GM23338 (cell line): ENCODE results near the gene BCOR. TPM values are rescaled to one million over a fixed set of nuclear protein-coding genes. Genes with fewer than 3 reads are reported as not detected.

Source experiments
- ATAC-seq: fragments of 200-7000 bp; cut with Tn5 transposase; 3 replicates; pipeline ENCODE4 v1.9.1; 2020
- DNase-seq: peaks from one replicate; pipeline ENCODE4 v3.0.0-alpha.2; 2015; ENCODE audit warnings: low spot score
- H2AFZ ChIP-seq: fragments of 200-600 bp; sonication (generic); 2 replicates; pipeline ENCODE4 v1.8.0; 2016; ENCODE audit warnings: antibody characterized with exemption, mild to moderate bottlenecking, moderate library complexity
- H3F3A ChIP-seq: fragments of 200-600 bp; sonication (generic); replicated peaks from 2 replicates; pipeline ENCODE4 v1.8.0; 2017; ENCODE audit warnings: antibody characterized with exemption, mixed run types, low read depth
- H3K27ac ChIP-seq: fragments of 200-600 bp; sonication (generic); 2 replicates; pipeline ENCODE4 v1.6.1; 2016; ENCODE audit warnings: low read depth
- H3K27me3 ChIP-seq: fragments of 200-600 bp; sonication (generic); 2 replicates; pipeline ENCODE4 v1.8.0; 2016; ENCODE audit warnings: mild to moderate bottlenecking, mixed run types, moderate library complexity; ENCODE audit not compliant: insufficient read depth
- H3K36me3 ChIP-seq: fragments of 200-600 bp; sonication (generic); 2 replicates; pipeline ENCODE4 v1.8.0; 2016; ENCODE audit warnings: mild to moderate bottlenecking; ENCODE audit not compliant: insufficient read depth
- H3K4me1 ChIP-seq: fragments of 200-600 bp; sonication (generic); 2 replicates; pipeline ENCODE4 v1.8.0; 2016; ENCODE audit warnings: mild to moderate bottlenecking, moderate library complexity; ENCODE audit not compliant: insufficient read depth
- H3K4me2 ChIP-seq: fragments of 200-600 bp; sonication (generic); 2 replicates; pipeline ENCODE4 v1.7.1; 2017; ENCODE audit warnings: mixed run types
- H3K4me3 ChIP-seq: fragments of 200-600 bp; sonication (generic); 2 replicates; pipeline ENCODE4 v1.6.1; 2016; ENCODE audit warnings: mixed run types
- H3K79me2 ChIP-seq: fragments of 200-600 bp; sonication (generic); replicated peaks from 2 replicates; pipeline ENCODE4 v1.8.0; 2017; ENCODE audit warnings: mild to moderate bottlenecking; ENCODE audit not compliant: insufficient read depth
- H3K9me2 ChIP-seq: fragments of 200-600 bp; sonication (generic); 2 replicates; pipeline ENCODE4 v1.8.0; 2017; ENCODE audit not compliant: insufficient read depth
- H4K20me1 ChIP-seq: fragments of 200-600 bp; sonication (generic); replicated peaks from 2 replicates; pipeline ENCODE4 v1.8.0; 2017; ENCODE audit warnings: mild to moderate bottlenecking; ENCODE audit not compliant: insufficient read depth
- H3K27ac Mint-ChIP-seq: 2 replicates; pipeline ENCODE4 v1.8.0; 2020; ENCODE audit warnings: inconsistent platforms, mild to moderate bottlenecking, moderate library complexity, mixed read lengths
- H3K27me3 Mint-ChIP-seq: 3 replicates; pipeline ENCODE4 v1.8.0; 2022; ENCODE audit warnings: low read depth, mild to moderate bottlenecking, moderate library complexity, mixed read lengths, inconsistent platforms; ENCODE audit not compliant: insufficient read depth, poor library complexity
- H3K36me3 Mint-ChIP-seq: 3 replicates; pipeline ENCODE4 v1.8.0; 2021; ENCODE audit warnings: low read depth, mild to moderate bottlenecking, inconsistent platforms, moderate library complexity, mixed read lengths
- H3K4me1 Mint-ChIP-seq: 3 replicates; pipeline ENCODE4 v1.8.0; 2020; ENCODE audit warnings: mild to moderate bottlenecking, inconsistent platforms, mixed read lengths
- H3K4me3 Mint-ChIP-seq: 3 replicates; pipeline ENCODE4 v1.8.0; 2021; ENCODE audit warnings: moderate library complexity, mild to moderate bottlenecking, inconsistent platforms, mixed read lengths
- H3K9me3 Mint-ChIP-seq: 3 replicates; pipeline ENCODE4 v1.8.0; 2020; ENCODE audit warnings: moderate library complexity, mild to moderate bottlenecking, inconsistent platforms, mixed read lengths
- EZH2 ChIP-seq: fragments of 200-600 bp; sonication (generic); IDR thresholded peaks from one replicate; pipeline ENCODE4 v1.8.0; 2017; ENCODE audit warnings: antibody characterized with exemption, mild to moderate bottlenecking, low read depth; ENCODE audit not compliant: unreplicated experiment
- EZH2phosphoT487 ChIP-seq: fragments of 200-600 bp; sonication (generic); IDR thresholded peaks from one replicate; pipeline ENCODE4 v1.8.1; 2018; ENCODE audit warnings: antibody characterized with exemption; ENCODE audit not compliant: unreplicated experiment
- NANOG ChIP-seq: IDR thresholded peaks from 2 replicates; pipeline ENCODE4 v1.6.1; 2016; ENCODE audit warnings: antibody characterized with exemption, borderline replicate concordance
- STAT1 ChIP-seq: IDR thresholded peaks from one replicate; pipeline ENCODE4 v1.6.1; 2016; ENCODE audit warnings: antibody characterized with exemption; ENCODE audit not compliant: unreplicated experiment
- ZNF114 ChIP-seq: fragments of 250-450 bp; sonication (Bioruptor Pico); IDR thresholded peaks from 2 replicates; pipeline ENCODE4 v1.5.0; 2020; ENCODE audit warnings: mild to moderate bottlenecking, moderate library complexity
- ZNF331 ChIP-seq: fragments of 250-450 bp; sonication (Bioruptor Pico); IDR thresholded peaks from 2 replicates; pipeline ENCODE4 v1.5.0; 2020; ENCODE audit warnings: low read depth, mild to moderate bottlenecking, moderate library complexity
- polyA plus RNA-seq: library from polyadenylated mRNA; unstranded; fragments of >200 nt; fragmentation: Nextera tagmentation; extraction: Ambion mirVana; gene quantifications from 2 replicates; pipeline ENCODE4 v1.2.1, GENCODE V29; 2016
- total RNA-seq: library from RNA; depleted of rRNA; stranded (reverse); fragments of >200 nt; shearing (Covaris generic); gene quantifications from 2 replicates; pipeline ENCODE4 v1.2.3, GENCODE V29; 2014
- TF ChIP-seq, protein P1 (sequence below): fragments of 250-450 bp; sonication (Bioruptor Pico); IDR thresholded peaks from 2 replicates; pipeline ENCODE4 v1.5.0; 2020; ENCODE audit warnings: mild to moderate bottlenecking, moderate library complexity
- TF ChIP-seq, protein P2 (sequence below): IDR thresholded peaks from 2 replicates; pipeline ENCODE4 v1.6.1; 2016; ENCODE audit warnings: antibody characterized with exemption

Gene BCOR
- total and polyA plus RNA-seq, 2 experiments from 2014 or later, result 25.5 to 60.8 TPM

DNA sequence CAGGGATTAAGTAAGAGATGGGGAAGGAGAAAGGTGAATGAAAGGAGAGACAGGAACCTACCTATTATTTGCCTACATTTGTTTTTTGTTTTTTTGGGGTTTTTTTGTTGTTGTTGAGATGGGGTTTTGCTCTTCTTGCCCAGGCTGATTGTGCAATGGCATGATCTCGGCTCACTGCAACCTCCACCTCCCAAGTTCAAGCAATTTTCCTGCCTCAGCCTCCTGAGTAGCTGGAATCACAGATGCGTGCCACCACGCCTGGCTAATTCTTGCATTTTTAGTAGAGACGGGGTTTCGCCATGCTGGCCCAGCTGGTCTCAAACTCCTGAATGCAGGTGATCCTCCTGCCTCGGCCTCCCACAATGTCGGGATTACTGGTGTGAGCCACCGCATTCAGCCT, 57.9 kb downstream of the BCOR start (continued):
- TF ChIP-seq, protein P1, sequence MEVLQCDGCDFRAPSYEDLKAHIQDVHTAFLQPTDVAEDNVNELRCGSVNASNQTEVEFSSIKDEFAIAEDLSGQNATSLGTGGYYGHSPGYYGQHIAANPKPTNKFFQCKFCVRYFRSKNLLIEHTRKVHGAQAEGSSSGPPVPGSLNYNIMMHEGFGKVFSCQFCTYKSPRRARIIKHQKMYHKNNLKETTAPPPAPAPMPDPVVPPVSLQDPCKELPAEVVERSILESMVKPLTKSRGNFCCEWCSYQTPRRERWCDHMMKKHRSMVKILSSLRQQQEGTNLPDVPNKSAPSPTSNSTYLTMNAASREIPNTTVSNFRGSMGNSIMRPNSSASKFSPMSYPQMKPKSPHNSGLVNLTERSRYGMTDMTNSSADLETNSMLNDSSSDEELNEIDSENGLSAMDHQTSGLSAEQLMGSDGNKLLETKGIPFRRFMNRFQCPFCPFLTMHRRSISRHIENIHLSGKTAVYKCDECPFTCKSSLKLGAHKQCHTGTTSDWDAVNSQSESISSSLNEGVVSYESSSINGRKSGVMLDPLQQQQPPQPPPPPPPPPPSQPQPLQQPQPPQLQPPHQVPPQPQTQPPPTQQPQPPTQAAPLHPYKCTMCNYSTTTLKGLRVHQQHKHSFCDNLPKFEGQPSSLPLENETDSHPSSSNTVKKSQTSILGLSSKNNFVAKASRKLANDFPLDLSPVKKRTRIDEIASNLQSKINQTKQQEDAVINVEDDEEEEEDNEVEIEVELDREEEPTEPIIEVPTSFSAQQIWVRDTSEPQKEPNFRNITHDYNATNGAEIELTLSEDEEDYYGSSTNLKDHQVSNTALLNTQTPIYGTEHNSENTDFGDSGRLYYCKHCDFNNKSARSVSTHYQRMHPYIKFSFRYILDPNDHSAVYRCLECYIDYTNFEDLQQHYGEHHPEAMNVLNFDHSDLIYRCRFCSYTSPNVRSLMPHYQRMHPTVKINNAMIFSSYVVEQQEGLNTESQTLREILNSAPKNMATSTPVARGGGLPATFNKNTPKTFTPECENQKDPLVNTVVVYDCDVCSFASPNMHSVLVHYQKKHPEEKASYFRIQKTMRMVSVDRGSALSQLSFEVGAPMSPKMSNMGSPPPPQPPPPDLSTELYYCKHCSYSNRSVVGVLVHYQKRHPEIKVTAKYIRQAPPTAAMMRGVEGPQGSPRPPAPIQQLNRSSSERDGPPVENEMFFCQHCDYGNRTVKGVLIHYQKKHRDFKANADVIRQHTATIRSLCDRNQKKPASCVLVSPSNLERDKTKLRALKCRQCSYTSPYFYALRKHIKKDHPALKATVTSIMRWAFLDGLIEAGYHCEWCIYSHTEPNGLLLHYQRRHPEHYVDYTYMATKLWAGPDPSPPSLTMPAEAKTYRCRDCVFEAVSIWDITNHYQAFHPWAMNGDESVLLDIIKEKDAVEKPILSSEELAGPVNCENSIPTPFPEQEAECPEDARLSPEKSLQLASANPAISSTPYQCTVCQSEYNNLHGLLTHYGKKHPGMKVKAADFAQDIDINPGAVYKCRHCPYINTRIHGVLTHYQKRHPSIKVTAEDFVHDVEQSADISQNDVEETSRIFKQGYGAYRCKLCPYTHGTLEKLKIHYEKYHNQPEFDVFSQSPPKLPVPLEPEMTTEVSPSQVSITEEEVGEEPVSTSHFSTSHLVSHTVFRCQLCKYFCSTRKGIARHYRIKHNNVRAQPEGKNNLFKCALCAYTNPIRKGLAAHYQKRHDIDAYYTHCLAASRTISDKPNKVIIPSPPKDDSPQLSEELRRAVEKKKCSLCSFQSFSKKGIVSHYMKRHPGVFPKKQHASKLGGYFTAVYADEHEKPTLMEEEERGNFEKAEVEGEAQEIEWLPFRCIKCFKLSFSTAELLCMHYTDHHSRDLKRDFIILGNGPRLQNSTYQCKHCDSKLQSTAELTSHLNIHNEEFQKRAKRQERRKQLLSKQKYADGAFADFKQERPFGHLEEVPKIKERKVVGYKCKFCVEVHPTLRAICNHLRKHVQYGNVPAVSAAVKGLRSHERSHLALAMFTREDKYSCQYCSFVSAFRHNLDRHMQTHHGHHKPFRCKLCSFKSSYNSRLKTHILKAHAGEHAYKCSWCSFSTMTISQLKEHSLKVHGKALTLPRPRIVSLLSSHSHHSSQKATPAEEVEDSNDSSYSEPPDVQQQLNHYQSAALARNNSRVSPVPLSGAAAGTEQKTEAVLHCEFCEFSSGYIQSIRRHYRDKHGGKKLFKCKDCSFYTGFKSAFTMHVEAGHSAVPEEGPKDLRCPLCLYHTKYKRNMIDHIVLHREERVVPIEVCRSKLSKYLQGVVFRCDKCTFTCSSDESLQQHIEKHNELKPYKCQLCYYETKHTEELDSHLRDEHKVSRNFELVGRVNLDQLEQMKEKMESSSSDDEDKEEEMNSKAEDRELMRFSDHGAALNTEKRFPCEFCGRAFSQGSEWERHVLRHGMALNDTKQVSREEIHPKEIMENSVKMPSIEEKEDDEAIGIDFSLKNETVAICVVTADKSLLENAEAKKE (CRISPR knock-in tag), result no peak
- no peak for TF ChIP-seq ZNF114 (CRISPR knock-in tag)
- TF ChIP-seq EZH2phosphoT487, result no peak

DNA sequence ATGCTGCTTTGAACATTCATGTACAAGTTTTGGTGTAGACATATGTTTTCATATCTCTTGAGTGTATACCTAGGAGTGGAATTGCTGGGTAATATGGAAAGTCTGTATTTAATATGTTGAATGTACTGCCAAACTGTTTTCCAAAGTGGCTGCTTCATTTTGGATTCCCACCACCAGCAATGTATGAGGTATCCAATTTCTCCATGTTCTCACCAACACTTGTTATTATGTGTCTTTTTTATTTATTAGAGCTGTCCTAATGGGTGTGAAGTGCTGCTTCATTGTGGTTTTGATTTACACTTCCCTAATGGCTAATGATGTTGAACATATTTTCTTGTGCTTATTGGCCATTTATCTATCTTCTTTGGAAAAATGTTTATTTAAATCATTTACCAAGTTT, 60.4 kb downstream of the BCOR start:
- no peak overlapping the region for H3K27ac ChIP-seq
- no peaks in the 10 kb centered on the region for H3K9me2 ChIP-seq
- H3K4me1 Mint-ChIP-seq, result peaks cover 9% of the 10 kb centered on the region; the same call in 2 of the 3 replicates
- no peak overlapping the region for H3K27ac Mint-ChIP-seq
- no peak overlapping the region for H3K4me3 Mint-ChIP-seq
- no peaks in the 10 kb centered on the region for H3K79me2 ChIP-seq
- no peaks in the 10 kb centered on the region for H3K27me3 ChIP-seq
- H3K4me2 ChIP-seq, result no peak overlapping the region
- no peak overlapping the region for H2AFZ ChIP-seq
- no peak overlapping the region for H3K4me3 ChIP-seq
- no peaks in the 10 kb centered on the region for H3K36me3 ChIP-seq
- H3K27me3 Mint-ChIP-seq, result peaks cover 5% of the 10 kb centered on the region
- no peaks in the 10 kb centered on the region for H3K9me3 Mint-ChIP-seq
- DNase-seq, result no peak
- no peak for ATAC-seq
- no peaks in the 10 kb centered on the region for H4K20me1 ChIP-seq
- no peaks in the 10 kb centered on the region for H3F3A ChIP-seq
- H3K36me3 Mint-ChIP-seq, result no peaks in the 10 kb centered on the region
- H3K4me1 ChIP-seq, result no peaks in the 10 kb centered on the region
- TF ChIP-seq NANOG (no peak), EZH2 (no peak), ZNF331 (no peak), EZH2phosphoT487 (no peak), STAT1 (no peak)
- TF ChIP-seq, protein P1 (CRISPR knock-in tag), result no peak
- TF ChIP-seq, protein P2, sequence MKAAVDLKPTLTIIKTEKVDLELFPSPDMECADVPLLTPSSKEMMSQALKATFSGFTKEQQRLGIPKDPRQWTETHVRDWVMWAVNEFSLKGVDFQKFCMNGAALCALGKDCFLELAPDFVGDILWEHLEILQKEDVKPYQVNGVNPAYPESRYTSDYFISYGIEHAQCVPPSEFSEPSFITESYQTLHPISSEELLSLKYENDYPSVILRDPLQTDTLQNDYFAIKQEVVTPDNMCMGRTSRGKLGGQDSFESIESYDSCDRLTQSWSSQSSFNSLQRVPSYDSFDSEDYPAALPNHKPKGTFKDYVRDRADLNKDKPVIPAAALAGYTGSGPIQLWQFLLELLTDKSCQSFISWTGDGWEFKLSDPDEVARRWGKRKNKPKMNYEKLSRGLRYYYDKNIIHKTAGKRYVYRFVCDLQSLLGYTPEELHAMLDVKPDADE, result no peak
